Measurements from ENCODE around the gene SPRTN.

SPRTN gene

DNA sequence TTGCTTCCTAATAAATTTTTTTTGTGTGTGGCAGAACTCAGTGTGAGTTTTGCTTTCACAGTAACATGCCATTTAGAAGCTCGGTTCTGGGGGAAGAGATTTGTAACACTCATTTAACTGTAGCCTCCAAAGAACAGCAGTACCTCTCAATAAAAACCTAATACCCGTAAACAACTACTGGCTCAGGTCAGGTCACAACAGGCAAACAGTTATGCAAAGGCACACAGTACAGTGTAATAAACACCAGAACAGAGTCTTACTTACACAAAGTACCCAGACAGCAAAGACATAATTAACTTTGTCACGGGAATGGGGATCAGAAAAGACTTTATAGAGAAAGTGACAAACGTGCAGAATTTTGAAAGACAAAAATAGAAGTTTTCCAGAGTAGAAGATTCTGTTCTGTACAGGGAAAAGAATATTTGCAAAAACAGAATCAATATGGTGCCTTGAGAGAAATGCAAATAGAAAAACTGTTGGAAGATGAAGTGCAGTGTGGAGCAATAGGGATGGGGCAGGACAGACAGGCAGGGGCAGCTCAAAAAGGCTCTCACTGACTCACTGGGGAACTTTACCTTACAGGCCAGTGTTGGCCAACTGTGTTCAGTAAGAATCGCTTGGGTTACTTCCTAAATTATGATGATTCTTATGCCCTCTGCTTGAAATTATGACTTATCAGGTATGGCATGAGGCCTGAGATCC is 45.2 kb downstream of the SPRTN start:
- no peak for DNase-seq

- DNase-seq = no peak
Observed at GRCh38 chr1:231384696-231385415, 46.8 kb downstream of the SPRTN start.

DNA sequence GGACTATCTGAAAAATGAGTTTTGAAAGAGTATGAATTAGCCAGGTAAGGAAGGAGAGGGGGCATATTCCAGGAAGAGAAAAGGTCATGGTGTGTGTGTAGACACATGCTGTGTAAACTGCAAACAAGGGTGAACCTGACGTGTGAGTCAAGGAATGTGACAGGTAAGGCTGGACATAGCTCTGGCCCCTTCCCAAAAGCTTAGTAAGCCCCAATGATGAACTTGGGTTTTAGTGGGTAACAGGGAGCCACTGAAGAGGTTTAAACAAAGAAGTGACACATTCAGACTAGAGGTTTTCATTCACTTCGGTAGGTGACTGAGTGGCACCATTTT is 47.3 kb downstream of the SPRTN start:
- DNase-seq = no peak

GRCh38 chr1:231386466-231386865 is 48.4 kb downstream of the SPRTN start:
- DNase-seq = no peak

- DNase-seq = no peak
Observed at GRCh38 chr1:231387770-231388669, 49.9 kb downstream of the SPRTN start.

GRCh38 chr1:231390071-231390470 is 52.0 kb downstream of the SPRTN start:
- DNase-seq = no peak

GRCh38 chr1:231392389-231393131 is 54.5 kb downstream of the SPRTN start:
- DNase-seq = no peak

- no peak for DNase-seq
Observed at GRCh38 chr1:231393668-231394067, 55.6 kb downstream of the SPRTN start.

- no peak for DNase-seq
Observed at GRCh38 chr1:231395076-231395997, 57.2 kb downstream of the SPRTN start.

- no peak for DNase-seq
Observed at GRCh38 chr1:231395998-231396390, 57.9 kb downstream of the SPRTN start.

DNA sequence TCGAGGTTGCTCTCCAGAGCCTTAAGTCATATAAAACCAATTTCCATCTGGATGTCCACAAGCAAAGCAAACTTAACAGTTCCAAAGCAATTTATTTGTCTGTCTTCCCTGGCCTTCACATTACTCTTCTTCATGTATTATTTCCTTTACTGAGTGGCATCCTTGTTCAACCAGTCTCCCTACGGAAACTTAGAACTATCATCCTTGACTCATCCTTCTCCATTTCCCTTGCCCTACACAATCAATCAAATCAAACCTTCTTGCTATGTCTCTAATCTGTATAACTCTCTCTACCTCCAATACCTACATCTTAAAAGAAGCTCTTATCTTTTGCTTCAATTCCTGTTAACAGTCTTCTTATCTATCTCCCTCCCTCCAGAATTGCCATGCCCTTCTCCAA is 58.5 kb downstream of the SPRTN start:
- no peak for DNase-seq

DNA sequence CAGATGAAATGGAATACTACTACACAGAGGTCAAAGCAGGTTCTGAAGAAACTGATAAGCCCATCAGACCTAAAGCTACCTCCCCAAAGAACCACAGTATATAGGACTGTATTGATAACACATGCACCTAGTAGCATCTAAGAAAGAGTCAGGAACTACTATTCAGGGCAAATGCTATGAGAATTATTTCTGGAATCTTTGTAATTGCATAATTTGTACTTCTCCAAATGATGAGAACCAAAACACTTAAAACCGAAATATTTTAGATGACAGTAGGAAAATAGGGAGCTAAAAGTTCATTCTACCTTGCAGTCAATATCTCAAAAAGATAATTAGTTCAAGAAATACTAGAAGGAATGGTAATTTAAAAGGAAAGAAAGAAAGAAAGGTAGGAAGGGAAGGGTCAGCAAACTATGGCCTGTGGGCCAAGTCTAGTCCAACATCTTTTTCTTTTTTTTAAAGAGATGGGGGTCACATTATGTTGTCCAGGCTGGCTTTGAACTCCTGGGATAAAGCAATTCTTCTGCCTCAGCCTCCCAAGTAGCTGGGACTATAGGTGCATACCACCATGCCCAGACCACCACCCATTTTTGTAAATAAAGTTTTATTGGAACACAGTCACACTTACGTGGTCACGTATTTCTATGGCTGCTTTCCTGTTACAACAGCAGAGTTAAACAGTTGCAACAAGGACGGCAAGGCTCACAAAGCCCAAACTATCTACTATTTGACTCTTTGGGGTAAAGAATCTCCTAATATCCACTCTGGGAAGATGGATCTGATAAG is 60.0 kb downstream of the SPRTN start:
- DNase-seq = no peak

GRCh38 chr1:231401478-231401877 is 63.4 kb downstream of the SPRTN start:
- no peak for DNase-seq

DNA sequence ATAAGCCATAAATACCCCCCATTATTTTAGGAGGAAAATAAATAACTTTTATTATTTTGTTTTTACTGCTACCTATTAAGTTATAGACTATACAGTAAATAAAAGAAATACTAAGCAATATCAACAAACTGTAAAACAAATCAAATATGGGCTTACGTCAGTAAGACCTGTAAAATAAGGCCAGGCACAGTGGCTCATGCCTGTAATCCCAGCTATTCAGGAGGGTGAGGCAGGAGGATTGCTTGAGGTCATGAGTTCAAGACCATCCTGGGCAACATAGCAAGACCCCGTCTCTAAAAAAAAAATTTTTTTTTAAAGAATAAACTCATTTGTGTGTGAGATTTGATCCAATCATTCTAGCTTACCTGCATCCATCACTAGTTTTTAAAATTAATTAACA is 66.2 kb downstream of the SPRTN start:
- DNase-seq = no peak

All from NCI-H2171 (cell line).